Measurements from ENCODE around the gene ANKRD7.
A peak's percentile ranks its signal among the peaks of the same experiment; 100 is the strongest.

The ANKRD7 gene, protein sequence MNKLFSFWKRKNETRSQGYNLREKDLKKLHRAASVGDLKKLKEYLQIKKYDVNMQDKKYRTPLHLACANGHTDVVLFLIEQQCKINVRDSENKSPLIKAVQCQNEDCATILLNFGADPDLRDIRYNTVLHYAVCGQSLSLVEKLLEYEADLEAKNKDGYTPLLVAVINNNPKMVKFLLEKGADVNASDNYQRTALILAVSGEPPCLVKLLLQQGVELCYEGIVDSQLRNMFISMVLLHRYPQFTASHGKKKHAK

DNA sequence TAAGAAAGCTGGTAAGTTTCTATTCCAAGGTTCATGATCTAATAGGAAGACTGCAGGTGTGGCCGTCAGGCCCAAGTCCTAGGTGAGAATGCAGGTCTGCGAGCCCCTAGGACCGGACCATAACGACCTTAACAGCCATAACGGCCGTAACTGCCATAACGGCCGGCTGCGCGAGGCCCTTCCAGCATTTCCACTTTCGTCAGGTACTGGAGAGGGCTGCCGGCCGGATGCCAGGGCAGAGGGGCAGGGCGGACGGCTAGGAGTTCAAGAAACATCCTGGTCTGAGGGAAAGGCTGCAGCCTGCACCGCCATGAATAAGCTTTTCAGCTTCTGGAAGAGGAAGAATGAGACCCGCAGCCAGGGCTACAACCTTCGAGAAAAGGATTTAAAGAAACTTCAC is at the start of gene ANKRD7:
Gene ANKRD7, plus strand, starts transcription at position 184 of the 400 bp plus-strand sequence. Its CDS starts 127 bp downstream, at position 311.
- DNase-seq: no peak

DNA sequence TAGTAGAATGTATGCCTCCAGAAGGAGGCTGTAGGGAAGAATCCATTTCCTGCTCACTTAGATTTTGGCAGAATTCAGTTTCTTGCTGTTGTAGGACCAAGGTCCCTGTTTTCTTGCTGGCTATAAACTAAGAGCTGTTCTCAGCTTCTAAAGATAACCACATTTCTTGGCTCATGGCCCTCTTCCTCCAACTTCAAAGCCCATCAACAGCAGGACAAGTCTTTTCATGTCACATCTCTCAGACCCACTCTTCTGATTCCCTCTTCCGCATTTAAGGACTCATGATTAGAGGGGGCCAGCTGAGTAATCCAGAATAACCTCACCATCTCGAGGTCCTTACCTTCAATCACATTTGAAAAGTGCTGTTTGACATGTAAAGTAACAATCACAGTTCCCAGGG is 48.8 kb upstream of the ANKRD7 start:
- no peak for DNase-seq

DNA sequence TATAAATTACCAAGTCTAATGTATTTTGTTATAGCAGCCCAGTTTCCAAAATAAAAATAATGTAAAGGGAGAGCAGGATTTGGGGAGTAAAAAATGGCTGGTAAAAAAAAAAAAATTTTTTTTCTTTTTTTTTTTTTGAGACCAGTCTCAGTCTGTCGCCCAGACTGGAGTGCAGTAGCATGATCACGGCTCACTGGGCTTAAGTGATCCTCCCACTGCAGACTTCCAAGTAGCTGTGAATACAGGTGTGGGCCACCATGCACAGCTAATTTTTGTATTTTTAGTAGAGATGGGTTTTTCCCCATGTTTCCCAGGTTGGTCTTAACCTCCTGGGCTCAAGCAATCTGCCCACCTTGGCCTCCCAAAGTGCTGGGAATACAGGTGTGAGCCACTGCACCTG is 45.3 kb upstream of the ANKRD7 start:
- DNase-seq: no peak

DNA sequence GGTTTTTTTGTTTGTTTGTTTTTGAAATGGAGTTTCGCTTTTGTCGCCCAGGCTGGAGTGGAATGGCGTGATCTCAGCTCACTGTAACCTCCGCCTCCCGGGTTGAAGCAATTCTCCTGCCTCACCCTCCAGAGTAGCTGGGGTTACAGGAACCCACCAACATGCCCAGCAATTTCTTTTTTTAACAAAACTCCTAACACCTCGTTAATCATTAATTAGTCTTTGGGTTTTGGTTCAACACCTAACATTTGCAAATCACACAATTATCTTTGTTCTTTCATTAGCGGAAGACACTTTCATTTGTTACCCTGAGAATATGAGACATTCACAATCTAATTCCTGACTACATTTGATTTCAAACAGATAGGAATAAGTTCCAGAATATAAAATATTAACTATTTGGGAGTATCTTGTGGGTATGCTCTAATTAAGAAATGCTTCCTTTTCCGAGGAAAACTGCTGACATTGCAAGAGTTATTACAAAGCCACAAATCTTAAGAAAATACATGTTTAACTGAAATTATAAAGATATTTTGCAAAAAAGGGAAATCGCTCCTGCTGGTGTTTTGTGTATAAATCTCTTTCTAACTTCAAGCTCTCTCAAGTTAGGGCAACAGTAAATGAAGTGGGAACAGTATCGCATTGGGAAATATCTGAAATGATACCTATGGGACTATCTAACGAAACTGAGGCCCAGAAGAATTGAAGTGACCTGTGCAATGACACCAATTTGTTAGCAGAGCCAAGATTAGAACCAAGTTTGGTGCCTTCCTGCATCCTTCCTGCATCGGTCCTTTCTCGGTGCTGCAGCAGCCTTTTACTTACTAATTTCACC is 41.7 kb upstream of the ANKRD7 start:
- DNase-seq: no peak

DNA sequence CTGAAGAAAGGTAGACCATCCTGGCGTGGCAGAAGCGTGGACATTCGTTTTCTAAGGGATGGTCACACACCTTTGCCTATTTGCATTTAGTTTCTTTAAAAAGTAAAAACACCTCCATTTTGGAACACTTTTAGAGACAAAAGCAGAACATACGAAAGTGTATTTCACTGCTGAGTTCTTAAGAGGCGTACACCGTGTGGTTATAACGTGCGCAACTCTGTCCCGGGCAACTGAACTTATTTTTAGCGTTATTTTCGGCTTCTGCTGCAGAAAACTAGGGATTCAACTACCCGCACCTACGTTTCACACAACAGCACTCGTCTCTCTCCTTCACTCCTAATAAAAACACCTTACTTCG is 41.1 kb upstream of the ANKRD7 start:
- DNase-seq: no peak

DNA sequence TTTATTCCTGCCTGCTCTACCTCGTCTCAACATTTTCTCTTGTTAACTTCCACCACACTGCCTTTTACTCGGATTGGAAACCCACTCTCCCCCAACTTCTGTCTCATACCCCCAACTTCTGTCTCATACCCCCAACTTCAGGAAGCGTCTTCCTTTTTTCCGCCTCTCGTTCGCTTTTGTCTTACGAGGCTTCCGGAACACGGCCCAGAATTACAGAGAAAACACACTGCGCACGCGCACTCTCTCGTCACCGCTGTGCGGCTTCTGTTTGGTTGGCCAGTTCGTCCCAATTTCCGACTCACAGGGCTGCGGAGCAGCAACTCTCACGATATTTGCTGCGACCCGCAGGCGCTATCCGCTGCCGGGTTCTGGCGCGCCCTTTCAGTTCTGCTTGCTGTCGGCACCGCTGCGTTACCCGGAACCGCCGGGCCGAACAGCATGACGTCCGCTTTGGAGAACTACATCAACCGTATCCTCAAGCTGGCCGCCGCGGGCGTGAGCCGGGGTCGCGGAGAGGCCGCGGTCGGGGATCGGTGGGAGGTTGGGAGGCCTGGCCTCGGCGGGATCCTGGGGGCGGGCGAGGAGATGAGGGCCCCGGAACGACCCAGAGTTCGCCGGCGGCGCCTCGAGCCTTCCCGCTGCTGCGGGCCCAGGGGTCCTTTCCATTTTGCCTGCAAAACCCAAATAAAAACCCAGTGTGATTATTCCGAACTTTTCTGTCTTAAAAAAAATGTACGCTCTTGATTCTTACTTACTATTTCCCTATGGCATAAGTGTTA is 40.5 kb upstream of the ANKRD7 start, which contains the start of gene LSM8:
Gene LSM8, plus strand, starts transcription at position 379 of the 779 bp plus-strand sequence. Its CDS starts 60 bp downstream, at position 439.
- peak; percentile 99 for DNase-seq

DNA sequence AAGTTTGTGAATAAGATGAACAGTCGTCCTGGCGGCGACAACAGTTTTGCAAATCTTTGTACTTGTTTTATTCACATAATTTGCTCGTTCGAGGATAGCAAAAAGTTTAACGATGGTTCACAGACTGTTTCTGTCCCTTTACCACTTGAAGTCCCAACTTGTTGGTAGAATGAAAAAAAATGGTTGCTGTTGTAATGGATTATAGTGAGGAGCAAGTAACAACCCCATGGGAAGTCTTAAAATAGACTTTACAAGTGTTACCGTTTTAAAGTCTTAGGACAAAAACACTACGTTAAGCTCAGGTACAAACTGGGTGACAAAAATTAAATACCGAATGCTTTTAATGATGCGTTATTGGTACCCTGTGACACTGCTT is 40.0 kb upstream of the ANKRD7 start:
- DNase-seq: peak; percentile 48

DNA sequence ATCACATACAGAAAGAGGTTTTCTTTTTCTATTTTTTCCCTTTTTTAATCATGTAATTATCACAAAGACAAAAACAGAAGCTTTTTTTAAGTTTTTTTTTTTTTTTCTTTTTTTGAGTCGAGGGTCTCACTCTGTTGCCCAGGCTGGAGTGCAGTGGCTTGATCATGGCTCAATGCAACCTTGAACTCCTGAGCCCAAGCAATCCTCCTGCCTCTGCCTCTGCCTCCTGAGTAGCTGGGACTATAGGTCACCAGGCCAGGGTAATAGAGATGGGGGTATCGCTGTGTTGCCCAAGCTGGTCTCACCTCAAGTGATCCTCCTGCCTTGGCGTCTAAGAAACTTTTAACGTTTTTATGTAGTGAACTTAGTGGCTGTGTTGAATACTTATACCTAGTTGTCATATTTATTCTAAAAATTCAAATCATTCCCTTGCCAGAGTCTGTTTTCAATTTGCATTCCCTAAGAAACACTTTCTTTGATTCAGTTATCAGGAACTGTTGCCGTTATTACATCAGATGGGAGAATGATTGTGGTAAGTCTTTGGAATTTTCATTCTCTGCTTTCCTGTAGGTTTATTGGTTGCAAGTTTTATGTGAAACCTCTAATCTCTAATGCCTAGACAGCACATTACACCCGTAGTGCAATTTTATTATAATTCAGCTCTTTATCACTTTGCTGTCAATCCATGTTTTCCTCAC is 39.2 kb upstream of the ANKRD7 start:
- no peak for DNase-seq

DNA sequence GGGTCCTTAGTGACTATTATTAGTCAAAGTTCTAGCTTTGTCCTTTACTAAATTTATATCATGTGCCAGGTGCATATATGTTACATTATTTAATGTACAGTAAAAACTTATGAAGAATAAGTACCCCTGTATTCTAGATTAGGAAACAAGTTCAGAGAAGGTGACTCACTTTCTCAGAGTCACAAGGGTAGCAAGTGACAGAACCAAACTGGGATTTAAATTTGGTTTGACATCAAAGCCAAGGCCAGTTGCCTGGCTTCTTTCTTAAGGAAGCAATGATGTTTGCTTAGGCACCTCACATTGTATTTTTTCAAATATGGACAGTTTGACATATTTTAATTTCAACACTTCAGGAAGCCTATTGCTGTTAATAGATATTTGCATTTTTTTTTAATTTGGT is 38.0 kb upstream of the ANKRD7 start:
- DNase-seq: peak; percentile 38

DNA sequence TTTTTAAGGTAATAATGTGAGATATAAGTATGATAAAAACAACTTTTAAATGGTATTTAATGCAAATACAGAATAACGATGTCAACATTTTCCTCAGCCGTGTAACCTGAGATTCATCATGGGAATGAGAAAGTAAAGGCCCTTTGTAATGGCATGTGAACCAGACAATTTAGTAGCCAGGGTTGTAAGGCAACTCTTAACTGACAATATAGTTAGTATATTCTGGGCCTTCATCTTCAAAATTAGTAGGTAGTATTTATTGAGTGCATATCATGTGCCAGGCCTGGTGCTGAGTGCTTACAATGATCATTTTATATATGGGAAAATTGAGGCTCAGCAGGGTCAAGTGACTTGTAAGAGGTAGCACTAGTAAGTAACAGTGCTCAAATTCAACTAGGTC is 29.9 kb upstream of the ANKRD7 start:
- no peak for DNase-seq

DNA sequence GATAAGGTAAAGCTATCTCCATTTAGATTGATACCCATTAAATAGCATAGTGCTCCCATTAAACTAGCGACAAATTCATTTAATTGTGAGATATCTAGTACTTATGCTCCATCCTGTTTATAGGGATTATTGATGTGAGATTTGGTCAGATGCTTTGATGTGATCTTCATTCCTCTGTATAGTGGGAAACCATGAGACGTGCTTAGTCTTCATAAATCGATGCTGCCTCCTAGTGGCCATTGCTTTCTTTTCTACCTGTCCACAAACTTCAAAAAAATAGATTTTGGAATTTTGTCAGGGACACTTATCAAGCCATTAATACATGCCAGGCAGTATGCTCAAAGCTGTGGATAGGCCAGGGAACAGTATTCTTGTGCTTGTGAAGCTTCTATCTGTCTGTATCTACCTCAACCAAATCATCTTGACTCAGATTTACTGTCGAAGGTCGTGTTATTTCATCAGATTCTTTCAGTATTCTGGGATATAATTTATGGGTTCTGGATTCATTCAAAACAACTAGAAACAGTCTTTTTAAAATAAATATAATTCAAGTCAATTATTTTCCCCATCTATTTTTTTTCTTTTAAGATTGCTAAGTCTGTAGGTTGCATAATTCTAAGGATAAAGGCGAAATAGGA is 28.5 kb upstream of the ANKRD7 start:
- DNase-seq: peak; percentile 81

DNA sequence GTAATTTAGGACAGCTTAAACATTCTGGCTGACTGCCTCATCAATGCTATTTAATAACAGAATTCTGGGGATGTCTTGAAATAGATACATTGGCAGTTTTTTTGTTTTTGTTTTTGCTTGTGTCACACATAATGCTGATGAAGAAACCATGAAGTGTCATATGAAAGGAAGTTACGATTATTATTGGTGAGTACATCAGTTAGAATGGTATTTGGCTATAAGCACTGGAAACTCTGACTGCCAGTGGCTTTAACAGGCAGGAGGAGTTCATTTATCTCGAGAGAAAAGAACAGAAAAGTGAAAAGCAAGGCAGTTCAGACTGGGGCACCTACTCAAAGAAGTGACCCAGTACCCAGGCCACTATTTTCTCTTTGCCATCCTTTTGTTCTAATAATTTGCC is 22.4 kb upstream of the ANKRD7 start:
- DNase-seq: no peak

DNA sequence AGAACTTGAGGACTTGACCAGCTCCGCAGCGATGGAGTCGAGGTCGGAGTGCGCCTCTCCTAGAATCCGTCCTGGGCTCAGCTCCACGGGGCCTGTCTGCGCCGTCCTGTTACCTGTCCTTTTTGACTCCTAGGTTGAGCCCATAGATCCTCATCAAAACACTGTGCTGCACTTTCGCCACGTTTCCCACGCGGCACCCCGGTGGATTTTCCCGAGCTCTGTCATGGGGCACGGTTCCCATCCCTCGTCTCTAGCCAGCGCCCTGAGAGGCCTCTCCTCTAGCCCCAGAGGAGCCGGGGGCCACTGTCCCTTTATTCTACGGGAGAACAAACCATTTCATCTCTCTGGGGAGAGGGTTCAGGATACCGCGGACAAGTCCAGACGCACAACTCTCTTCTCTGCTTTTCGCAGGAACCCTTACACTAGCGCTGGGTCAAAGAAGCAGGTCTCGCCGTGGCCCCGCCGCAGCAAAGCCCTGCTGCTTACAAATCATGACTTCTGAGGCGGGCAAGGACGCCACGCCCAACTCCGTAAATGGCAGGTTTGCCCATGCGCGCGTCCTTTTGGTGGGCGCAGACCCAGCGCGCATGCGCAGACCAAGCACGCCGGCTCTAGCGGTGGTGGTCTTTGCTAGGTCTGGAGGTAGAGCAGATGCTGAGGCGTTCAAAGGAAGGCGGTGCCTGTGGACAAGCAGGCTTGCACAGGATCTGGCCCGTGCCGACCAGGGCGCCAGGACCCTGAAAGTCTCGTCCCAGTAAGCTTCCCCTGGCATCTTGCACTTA is 10.3 kb upstream of the ANKRD7 start:
- DNase-seq: peak; percentile 82

DNA sequence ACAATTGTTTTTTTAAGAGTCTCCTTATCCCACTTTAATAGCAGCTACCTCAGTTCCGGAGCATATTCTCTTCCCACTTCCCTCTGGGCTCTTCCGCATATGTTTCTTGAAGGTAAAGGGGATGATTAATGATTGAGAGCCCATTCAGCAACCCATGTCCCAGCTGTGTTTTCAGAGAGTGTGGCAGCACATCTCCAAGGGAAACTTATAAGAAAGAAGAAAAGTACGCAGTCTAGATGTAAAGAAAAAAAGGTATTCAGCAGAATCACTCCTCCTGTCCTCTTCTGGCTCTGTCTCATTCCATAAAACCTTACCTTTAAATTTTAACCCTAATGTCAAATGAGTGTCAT is 9.7 kb upstream of the ANKRD7 start:
- DNase-seq: no peak

DNA sequence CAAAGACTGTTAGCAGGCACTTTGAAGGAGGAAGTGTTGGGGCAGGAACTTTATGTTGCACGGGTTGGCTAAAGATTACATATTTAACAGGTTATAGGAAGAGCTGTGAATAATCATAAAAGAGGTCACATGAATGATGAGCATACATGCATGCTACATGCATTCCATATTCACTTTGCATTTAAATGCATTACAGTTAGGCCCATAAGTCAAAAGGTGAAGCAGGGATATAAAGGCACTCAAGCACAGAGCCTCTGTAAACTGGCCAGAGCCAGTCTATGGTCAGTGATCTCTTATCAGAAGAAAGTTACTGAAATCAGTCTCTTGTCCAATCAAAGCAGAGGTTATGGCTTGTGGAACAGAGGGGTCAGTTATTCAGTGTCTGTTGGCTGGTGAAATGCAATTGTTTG is 7.3 kb upstream of the ANKRD7 start:
- no peak for DNase-seq

DNA sequence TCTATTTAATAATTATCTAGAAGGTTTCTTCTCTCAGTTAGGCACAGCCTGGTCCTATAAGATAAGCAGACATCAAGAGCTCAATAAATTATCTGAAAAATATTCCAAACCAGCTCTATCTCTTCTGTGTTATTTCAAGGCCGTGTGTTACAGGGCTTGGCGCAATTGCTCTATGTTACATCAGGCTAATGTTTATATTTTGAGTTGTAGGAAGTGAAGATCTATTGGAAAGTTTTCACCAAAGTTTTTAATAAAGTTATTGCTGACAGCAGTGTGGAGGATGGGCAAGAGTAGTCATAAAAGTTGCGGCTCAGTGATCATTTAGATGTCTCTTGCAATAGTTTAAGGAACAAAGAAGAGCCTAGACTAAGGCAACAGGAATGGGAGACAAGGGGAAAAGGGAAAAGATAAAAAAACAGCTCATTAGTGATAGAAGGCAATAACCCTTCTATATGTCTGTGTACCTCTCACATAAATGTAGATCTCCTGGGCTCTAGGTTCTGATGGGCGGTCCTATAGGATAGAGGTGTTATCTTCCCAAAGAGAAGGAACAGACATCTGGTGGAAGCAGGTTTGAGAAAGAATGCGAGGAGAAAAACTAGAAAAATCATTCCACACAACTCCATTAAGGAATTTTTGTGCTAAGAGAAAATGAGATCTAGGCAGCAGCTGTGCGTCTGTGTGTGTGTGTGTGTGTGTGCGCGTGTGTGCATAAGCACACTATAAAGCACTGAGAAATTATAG is 5.9 kb upstream of the ANKRD7 start:
- peak; percentile 64 for DNase-seq

DNA sequence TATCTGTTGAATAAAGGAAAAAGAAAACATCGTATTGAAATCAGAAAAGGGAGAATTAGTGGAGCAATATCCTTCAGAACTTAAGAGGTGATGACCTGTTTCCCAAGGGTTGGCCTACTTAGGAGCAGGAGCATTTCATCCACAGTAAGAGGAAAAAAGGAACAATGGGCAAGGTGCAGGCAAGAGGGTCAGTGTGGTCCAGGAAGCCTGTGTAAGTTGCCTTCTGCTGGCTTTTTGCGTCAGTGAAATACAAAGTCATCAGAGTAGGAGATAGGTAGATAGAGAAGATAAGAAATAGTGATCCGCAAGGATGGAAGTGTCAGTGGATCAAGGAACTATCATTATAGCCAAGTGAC is 5.4 kb upstream of the ANKRD7 start:
- DNase-seq: no peak

DNA sequence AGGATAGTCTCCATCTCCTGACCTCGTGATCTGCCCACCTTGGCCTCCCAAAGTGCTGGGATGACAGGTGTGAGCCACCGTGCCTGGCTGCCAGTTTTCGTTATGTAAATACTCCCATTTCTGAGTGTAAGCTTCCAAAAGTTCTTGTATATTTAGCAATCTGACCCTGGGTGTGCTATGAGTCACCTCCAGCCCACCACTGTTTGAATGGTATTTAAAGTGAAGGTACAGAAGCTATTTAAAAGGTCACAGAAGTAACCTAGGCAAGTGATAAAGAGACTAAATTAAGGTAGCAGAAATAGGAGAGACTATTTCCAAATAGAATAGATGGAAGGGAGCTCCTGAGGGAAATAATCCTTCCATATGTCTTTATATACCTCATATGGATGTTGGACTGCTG is 3.9 kb upstream of the ANKRD7 start:
- no peak for DNase-seq

DNA sequence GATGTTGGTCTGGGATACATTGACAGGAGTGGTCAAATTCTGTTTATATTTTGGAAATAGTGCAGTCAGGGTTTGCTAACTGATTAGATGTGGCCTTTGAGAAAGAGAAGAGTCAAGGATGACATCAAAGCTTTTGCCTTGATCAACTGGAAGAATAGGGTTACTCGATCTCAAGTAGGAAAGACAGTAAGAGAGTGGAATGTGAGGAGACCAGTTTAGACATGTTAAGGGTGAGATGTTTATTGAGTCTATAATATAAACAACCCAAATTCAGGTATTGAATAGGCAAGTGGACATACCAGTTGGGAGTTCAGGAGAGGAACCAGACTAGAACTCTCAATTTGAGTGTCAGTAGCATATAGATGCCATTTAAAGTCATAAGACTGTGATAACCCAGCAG is 1.9 kb upstream of the ANKRD7 start:
- DNase-seq: no peak

DNA sequence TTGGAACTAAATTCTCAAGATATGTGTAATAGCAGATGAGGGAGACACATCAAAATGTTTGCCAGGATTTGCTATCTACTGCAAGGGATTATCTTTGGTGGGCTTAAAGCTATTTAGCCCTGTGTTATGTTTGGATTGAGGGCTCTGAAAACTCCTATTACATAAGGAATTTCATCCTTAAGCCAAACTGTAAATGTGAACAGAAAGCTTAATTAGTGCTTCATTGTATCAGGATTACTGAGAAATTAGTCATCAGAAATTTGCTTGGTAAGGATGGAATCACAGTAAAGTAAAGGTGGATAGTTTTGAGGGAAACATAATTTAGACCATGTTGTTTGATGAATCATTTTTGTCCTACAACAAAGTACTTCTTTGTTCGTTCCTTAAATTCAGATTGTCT is 8.3 kb downstream of the ANKRD7 start:
- no peak for DNase-seq

DNA sequence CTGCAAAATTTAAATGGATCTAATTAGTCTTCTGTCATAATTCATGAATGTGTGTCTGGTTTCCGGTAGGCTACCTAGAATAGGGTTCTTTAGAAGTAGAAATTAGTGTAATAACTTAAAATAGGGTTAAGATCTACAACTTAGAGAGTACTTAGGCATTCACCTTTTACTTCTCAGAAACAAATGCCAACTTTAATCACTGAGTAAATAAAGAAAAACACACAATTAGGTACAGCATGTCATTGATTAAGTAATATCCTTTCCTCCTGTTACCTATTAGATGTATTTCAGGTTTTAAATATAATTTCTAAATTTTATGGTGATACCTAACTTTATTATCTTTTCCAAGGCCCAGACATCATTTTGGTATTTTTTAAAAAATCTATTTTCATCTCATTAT is 9.3 kb downstream of the ANKRD7 start:
- no peak for DNase-seq
